BJ (cell line): ENCODE data around the gene GSTM1. TPM values are rescaled to one million over a fixed set of nuclear protein-coding genes. Genes with fewer than 3 reads are reported as not detected.

Experiments
- CTCF ChIA-PET: fragments of 350-600 bp; formaldehyde crosslinking; extraction: SDS; loops from one replicate; lab custom pipeline; 2021; ENCODE audit warnings: antibody characterized with exemption, inconsistent platforms; lab: Yijun Ruan, JAX
- POLR2A ChIA-PET: fragments of 300-600 bp; sonication (Branson Sonifier 250); formaldehyde crosslinking; extraction: SDS; loops from one replicate; lab custom pipeline; 2021; ENCODE audit warnings: antibody characterized with exemption; lab: Charles Lee
- DNase-seq: peaks from one replicate; pipeline ENCODE4 v3.0.0-alpha.2; 2011; ENCODE audit warnings: low read depth
- H3K27me3 ChIP-seq: 2 replicates; pipeline ENCODE4 v1.6.0; 2011; ENCODE audit warnings: low read length; ENCODE audit not compliant: control insufficient read depth, insufficient read depth
- H3K36me3 ChIP-seq: 2 replicates; pipeline ENCODE4 v1.5.1; 2011; ENCODE audit warnings: low read length; ENCODE audit not compliant: control insufficient read depth, insufficient read depth
- H3K4me3 ChIP-seq: 2 replicates; pipeline ENCODE4 v1.5.1; 2011; ENCODE audit warnings: low read depth, mild to moderate bottlenecking, control low read depth, low read length
- CTCF ChIP-seq: IDR thresholded peaks from 2 replicates; pipeline ENCODE4 v1.5.1; 2011; ENCODE audit warnings: low read depth, mild to moderate bottlenecking, control low read depth, inconsistent platforms, low read length, moderate library complexity; ENCODE audit not compliant: insufficient read depth
- polyA plus RNA-seq: library from polyadenylated mRNA; depleted of rRNA; stranded (reverse); fragments of >200 nt; gene quantifications from 2 replicates; pipeline ENCODE4 v1.2.3, GENCODE V29; 2011

Gene GSTM1
- polyA plus RNA-seq, 1 experiment: 1.0 TPM

- POLR2A ChIA-PET: interaction anchor here (0.6 to 0.7 kb wide), 2 partner anchors 25 to 76 kb away, joined by 6 to 10 read pairs; no protein-coding TSS in a partner anchor
- peak within 1 kb of the TSS; percentile 66 for H3K4me3 ChIP-seq
- no peaks in the 10 kb centered on the region for H3K36me3 ChIP-seq
- peaks cover 2% of the 10 kb centered on the region; the same call in 1 of the 2 replicates for H3K27me3 ChIP-seq
- CTCF ChIA-PET: interaction anchor here (0.9 to 10.9 kb wide), 6 partner anchors 17 to 328 kb away, joined by 3 to 210 read pairs (median 6); partner anchors contain the start of gene AHCYL1
- TF ChIP-seq CTCF: peak; percentile 46
- DNase-seq: no peak
Measured at GRCh38 chr1:109655615-109656519, 31.8 kb upstream of the GSTM1 start, which contains the start of gene GSTM4. GSTM4 (plus strand) TSS chr1:109656099; CDS start chr1:109656390, 291 bp downstream.

GRCh38 chr1:109657395-109657794 is 30.2 kb upstream of the GSTM1 start:
- ChIA-PET CTCF (interaction anchor here (1.2 to 10.9 kb wide), 7 partner anchors 8 to 327 kb away, joined by 3 to 210 read pairs (median 4); partner anchors contain the start of gene AHCYL1), POLR2A (no interaction called here)
- no peak for TF ChIP-seq CTCF
- Histone ChIP-seq H3K36me3 (no peaks in the 10 kb centered on the region), H3K27me3 (no peaks in the 10 kb centered on the region), H3K4me3 (no peak overlapping the region)
- no peak for DNase-seq

- Histone ChIP-seq H3K36me3 (no peaks in the 10 kb centered on the region), H3K4me3 (no peak overlapping the region), H3K27me3 (no peaks in the 10 kb centered on the region)
- TF ChIP-seq CTCF: no peak
- ChIA-PET CTCF (interaction anchor here (0.6 to 10.9 kb wide), 9 partner anchors 8 to 462 kb away, joined by 3 to 210 read pairs (median 4); partner anchors contain the start of genes AHCYL1 and PSRC1), POLR2A (no interaction called here)
- DNase-seq: no peak
Measured at GRCh38 chr1:109657970-109658369, 29.6 kb upstream of the GSTM1 start.

GRCh38 chr1:109658533-109659042 is 29.0 kb upstream of the GSTM1 start:
- H3K36me3 ChIP-seq: no peaks in the 10 kb centered on the region
- ChIA-PET CTCF (interaction anchor here (0.6 to 10.9 kb wide), 8 partner anchors 9 to 462 kb away, joined by 3 to 210 read pairs (median 4); partner anchors contain the start of genes AHCYL1 and PSRC1), POLR2A (no interaction called here)
- no peak for TF ChIP-seq CTCF
- no peaks in the 10 kb centered on the region for H3K27me3 ChIP-seq
- no peak for DNase-seq
- H3K4me3 ChIP-seq: no peak overlapping the region

DNA sequence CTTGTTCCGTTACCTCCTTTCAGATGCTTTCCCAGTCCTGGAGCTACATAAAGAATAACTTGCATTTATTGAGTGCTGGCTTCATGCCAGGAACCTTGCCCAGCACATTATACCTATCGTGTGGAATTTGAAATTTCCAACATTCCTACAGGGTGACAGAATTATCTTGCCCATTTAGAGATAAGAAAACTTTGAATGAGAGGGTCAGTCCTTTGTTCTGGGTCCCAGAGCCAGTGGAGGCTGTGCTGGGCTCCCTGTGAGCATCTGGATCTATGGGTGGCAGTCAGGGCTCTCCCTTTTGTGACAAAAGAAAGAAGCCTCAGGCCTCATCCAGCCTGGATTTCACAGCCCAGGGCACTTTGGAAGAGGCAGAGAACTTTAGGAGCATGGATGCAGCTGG is 28.5 kb upstream of the GSTM1 start:
- ChIA-PET CTCF (interaction anchor here (0.9 to 1.9 kb wide), 5 partner anchors 9 to 376 kb away, joined by 3 to 8 read pairs (median 3); partner anchors contain the start of gene PSRC1), POLR2A (no interaction called here)
- Histone ChIP-seq H3K36me3 (no peaks in the 10 kb centered on the region), H3K27me3 (no peaks in the 10 kb centered on the region), H3K4me3 (no peak overlapping the region)
- no peak for DNase-seq
- no peak for TF ChIP-seq CTCF
